GM12874 (cell line): ENCODE results near the gene NUDT4B.
"Not testable (repeated sequence)": the region's sequence is repeated elsewhere in the genome, so short reads cannot be mapped to it uniquely, and the experiment has no call there.

Source experiments
- CTCF ChIP-seq: IDR thresholded peaks from 2 replicates; pipeline ENCODE4 v1.5.1; 2011; ENCODE audit warnings: low read depth, mild to moderate bottlenecking, control low read depth, low read length, moderate library complexity; ENCODE audit not compliant: insufficient read depth

The NUDT4B gene

GRCh38 chr1:148748563-148749334, at the start of gene NUDT4B:
NUDT4B (plus strand) TSS chr1:148748774; CDS start chr1:148748953, 179 bp downstream.
- not testable (repeated sequence) for TF ChIP-seq CTCF
